Posterior vena cava (tissue), 2 donors: Measurements from ENCODE around the gene FOSL1. TPM values are rescaled to one million over a fixed set of nuclear protein-coding genes. Genes with fewer than 3 reads are reported as not detected.
A peak's percentile ranks its signal among the peaks of the same experiment; 100 is the strongest.
"Not testable (repeated sequence)": the region's sequence is repeated elsewhere in the genome, so short reads cannot be mapped to it uniquely, and the experiment has no call there.

ENCODE experiments used
- DNase-seq: peaks from one replicate; pipeline ENCODE4 v3.0.0-alpha.2; 2020; ENCODE audit warnings: low spot score
- intact Hi-C, 2 donors: fragments of 100-400 bp; cut with DNase I; formaldehyde crosslinking; loops; one replicate each; pipeline versions ENCODE4 v1.14.1 to v1.14.2; 2022 to 2023
- total RNA-seq, 2 donors: library from RNA; stranded (reverse); fragmentation: NEBNext Ultra II Directional; extraction: Animal tissue kit (Norgen Biotek cat#: 25700); gene quantifications; one replicate each; pipeline ENCODE4 v1.2.1, GENCODE V29; 2021
- donor health status: DM: yes; HTN: yes; CAD: no.
- donor health status: DM: yes; HTN: yes; CAD: no.

FOSL1 gene
- total RNA-seq, 2 donors from 2014 or later = 7.4 to 38.7 TPM

DNA sequence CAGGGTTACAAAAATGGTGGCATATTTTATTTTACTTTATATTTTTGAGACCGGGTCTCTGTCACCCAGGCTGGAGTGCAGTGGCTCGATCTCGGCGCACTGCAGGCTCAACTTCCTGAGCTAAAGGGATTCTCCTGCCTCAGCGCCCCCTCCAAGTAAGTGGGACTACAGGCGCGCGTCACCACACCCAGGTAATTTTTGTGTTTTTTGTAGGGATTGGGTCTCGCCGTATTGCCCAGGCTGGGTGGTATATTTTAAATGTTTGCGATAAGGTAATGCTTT, 652 bp upstream of the FOSL1 start:
- intact Hi-C loops = no loop called here

DNA sequence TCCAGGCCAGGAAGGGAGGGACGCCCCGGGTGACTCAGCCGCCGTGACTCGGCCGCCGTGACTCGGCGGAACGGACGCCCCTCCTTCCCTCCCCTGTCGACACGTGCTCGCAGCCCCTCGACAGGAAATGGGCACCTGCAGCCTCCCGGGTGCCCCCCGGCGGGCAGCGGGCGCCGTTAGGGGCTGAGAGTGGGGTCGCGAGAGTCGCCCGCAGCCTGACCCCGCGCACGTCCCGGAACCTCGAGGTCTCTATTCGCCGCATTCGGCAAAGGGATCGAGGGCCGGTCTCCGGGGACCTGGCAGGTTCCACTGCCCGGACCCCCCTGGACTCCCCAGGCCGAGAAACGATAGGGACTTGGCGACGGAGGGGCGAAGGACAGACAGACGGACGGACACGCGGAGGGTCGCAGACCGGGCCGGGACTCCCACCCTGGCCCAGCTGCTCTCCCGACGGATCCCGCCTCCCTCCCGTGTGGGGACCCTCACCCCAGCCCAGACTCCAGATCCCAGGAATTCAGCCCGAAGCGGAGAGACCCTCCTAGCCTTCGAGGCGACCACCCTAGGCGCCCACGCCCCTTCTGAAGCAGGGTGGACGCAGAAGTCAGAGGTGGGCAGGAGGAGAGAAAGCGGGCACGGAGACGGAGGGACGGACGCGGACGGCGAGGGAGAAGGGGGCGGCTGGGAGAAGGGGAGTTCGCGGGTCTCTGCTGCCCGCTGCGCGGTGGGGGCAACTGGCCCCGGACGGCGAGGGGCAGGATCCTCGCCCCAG, 648 bp downstream of the FOSL1 start:
- intact Hi-C loops = no loop called here
- peak; percentile 95 for DNase-seq

More for the DNA sequence above, 652 bp upstream of the FOSL1 start:
- DNase-seq = no peak

DNA sequence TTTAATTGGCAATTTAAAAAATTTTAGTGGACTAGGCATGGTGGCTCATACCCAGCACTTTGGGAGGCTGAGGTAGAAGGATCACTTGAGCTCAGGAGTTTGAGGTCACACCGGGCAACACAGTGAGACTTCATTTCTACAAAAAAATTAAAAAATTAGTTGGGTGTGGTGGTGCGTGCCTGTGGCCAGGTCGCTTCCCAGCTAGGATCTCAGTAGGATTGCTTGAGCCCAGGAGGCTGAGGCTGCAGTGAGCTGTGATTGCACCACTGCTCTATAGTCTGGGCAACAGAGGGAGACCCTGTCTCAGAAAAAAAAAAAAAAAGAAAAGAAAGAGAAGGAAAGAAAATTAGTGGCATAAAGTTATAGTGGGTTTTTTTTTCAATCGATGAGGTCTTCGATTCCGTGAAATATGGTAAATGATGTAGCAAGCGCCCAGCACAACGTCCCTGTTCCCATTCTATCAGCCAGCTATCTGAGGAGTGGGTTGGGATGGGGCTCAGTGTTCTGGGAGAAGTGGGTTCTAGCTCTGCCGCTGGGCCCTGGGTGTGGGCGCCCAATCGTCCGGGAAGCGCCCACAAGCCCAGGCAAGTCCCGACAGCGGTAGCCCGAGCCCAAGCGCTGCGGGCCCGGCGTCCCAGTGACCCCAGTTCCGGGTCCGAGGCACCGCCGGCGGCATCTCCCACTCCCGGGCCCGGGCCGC, 1.4 kb downstream of the FOSL1 start:
- no peak for DNase-seq
- intact Hi-C loops = no loop called here

GRCh38 chr11:65897020-65897471, 3.1 kb downstream of the FOSL1 start:
- intact Hi-C loops = no loop called here
- DNase-seq = no peak

DNA sequence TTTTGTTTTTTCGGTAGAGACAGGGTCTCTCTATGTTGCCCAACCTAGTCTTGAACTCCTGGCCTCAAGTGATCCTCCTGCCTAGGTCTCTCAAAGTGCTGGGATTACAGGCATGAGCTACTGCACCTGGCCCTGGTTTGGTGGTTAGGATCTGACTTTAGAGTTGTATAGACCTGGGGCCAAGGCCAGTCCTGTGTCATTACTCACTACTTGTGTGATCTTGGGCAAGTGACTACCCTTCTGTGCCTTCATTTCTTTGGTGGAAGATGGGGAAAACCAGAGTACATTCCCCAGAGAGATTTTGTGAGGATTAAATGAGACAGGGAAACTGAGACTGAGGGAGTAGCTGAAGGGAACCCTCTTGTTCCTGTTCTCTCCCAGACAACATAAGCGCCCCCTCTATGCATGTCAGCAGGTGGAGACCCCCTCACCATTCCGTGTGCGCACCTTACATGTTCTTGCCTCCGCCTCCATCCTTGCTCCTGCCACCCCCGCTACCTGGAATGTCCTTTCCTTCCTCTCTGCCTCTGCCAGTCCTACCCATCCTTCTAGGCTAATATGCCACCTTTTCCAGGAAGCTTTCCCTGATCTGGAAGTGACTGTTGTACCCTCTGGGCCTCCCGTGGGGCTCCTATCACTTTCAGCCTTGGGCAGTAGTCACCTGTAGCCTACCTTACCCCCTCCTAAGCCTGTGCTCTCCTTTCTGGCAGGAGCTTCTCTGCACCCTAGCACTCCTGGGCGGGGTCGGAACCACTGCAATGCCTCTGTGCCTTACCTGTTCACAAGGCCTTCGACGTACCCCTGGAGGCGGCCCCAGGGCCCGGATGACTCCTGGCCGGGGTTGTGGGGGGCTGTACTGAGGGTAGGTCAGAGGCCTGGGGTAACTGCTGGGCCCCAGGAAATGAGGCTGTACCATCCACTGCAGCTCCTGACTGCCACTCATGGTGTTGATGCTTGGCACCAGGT, 3.9 kb downstream of the FOSL1 start:
- intact Hi-C loops = no loop called here
- no peak for DNase-seq

- DNase-seq = no peak
- intact Hi-C loops = no loop called here
Measured at GRCh38 chr11:65895482-65895981, 4.7 kb downstream of the FOSL1 start.

GRCh38 chr11:65894034-65894591, 6.1 kb downstream of the FOSL1 start:
- intact Hi-C loops = no loop called here
- peak; percentile 88 for DNase-seq

- DNase-seq = no peak
- intact Hi-C loops = no loop called here
Measured at GRCh38 chr11:65892661-65893317, 7.4 kb downstream of the FOSL1 start.

DNA sequence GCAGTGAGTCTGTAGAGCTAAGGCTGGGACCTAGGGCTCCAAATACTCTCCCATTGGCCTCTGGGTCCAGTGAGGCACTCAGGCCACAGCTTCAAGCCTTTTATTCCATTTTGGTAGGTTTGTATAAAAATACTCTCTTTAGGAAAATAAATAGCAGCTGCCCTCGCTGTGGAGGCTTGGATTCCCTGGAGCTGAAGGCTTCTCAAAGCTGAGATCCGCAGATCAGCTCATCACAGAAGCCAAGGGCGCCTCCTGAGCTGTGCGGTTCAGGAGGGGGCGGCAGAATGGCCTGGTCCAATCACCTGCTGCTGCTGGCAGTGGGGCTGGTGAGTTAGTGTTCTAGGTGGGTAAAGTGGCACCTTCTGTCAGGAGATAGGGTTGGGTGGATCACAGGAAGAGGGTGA, 8.0 kb downstream of the FOSL1 start:
- DNase-seq, intact Hi-C loops: not testable (repeated sequence)

DNA sequence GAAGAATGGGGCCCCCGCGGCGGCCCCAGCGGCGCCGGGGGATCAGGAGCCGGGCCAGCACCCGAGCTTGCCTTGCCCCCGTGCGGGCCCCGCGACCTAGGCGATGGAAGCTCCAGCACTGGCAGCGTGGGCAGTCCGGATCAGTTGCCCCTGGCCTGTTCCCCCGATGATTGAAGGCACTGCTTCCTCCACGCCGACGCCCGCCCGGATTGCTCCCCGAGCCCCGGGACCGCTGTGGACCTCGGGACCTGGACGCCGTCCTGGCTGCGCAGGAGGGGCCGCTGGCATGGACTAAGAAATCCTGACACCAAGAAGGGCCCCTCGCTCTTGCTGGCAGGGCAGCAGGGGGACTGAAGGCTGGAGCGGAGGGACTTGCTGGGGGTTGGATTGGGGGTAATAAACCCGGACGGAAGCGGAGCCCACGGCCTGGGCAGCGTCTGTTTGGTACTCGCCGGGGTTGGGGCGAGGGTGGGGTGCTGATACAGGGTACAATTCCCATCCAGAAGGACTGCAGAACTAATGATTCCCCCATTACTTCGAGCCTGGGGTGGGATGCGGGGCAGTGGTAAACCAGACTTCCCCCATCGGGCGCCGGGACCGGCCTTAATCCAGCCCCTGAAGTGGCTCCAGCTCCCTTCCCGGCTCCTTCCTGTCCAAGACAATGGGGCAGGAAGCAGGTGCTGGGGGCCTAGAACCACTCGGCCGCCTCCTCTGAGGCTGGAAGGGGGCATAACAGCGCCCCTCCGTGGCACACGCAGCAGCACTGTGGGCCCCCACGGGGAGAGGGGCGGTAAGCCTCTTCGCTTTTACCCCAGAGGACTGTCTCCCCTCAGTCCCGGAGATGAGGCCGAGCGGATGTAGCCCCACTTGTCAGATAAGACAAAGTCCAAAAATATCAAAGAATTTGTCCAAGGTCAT, 8.7 kb downstream of the FOSL1 start:
- no peak for DNase-seq
- intact Hi-C loops = no loop called here

GRCh38 chr11:65890324-65891218, 9.6 kb downstream of the FOSL1 start, which contains the start of gene CCDC85B:
CCDC85B (plus strand) TSS chr11:65890673; CDS start chr11:65890784, 111 bp downstream.
- DNase-seq = peak; percentile 100
- intact Hi-C loops = no loop called here

GRCh38 chr11:65888163-65888814, 11.9 kb downstream of the FOSL1 start, which contains the start of gene FIBP:
FIBP (minus strand) TSS chr11:65888471; CDS start chr11:65888418, 53 bp downstream.
- intact Hi-C loops = loop anchor here in 1 of 2 donors (10.0 kb wide), 1 partner anchor 77 kb away; the partner anchor contains the start of gene SART1
- DNase-seq = peak; percentile 99

DNA sequence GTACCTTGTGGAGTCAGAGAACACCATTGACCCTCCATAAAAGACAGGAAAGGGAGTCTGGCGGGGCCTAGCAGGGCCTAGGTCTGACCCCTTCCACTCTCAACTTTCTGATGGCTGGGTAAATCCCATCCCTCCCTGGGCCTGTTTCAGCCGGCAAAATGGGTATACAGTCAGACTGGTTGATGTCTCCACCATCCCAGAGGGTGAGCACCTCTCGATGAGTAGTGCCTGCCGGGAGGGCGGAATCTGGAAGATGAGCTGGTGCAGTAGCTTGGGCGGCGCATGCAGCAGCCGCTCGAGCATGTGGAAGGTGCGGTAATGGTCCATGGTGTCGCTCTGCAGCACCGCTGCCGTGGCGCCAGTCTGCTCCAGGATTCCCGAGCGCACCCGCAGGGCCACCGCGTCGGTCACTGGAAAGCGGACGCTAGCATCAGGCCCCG, 12.4 kb downstream of the FOSL1 start:
- no peak for DNase-seq
- intact Hi-C loops = loop anchor here in 1 of 2 donors (10.0 kb wide), 1 partner anchor 77 kb away; the partner anchor contains the start of gene SART1

GRCh38 chr11:65886826-65887722, 13.1 kb downstream of the FOSL1 start:
- intact Hi-C loops = loop anchor here in 1 of 2 donors (10.0 kb wide), 1 partner anchor 78 kb away; the partner anchor contains the start of gene SART1
- DNase-seq = no peak
